Ovary (tissue), 9 donors: Measurements from ENCODE around the gene RAPSN. TPM values are rescaled to one million over a fixed set of nuclear protein-coding genes. Genes with fewer than 3 reads are reported as not detected.

Source experiments
- DNase-seq, 5 donors: peaks; one replicate each; pipeline ENCODE4 v3.0.0-alpha.2; 2019 to 2020
- H3K27ac ChIP-seq, 2 donors: fragments of 200-600 bp; one replicate each; pipeline versions ENCODE4 v1.5.1 to v1.8.0; 2019 to 2022
- H3K27me3 ChIP-seq: fragments of 200-600 bp; one replicate; pipeline ENCODE4 v1.8.0; 2022
- H3K36me3 ChIP-seq: fragments of 200-600 bp; sonication (generic); one replicate; pipeline ENCODE4 v1.5.1; 2019
- H3K4me1 ChIP-seq: one replicate; pipeline ENCODE4 v1.8.1; 2013; ENCODE audit warnings: mild to moderate bottlenecking, moderate library complexity; ENCODE audit not compliant: insufficient read depth
- H3K4me3 ChIP-seq: fragments of 200-600 bp; sonication (generic); one replicate; pipeline ENCODE4 v1.5.1; 2017
- H3K9me3 ChIP-seq, 2 donors: fragments of 200-600 bp in 1 of 2; sonication (generic) in 1 of 2; one replicate each; pipeline versions ENCODE4 v1.5.1 to v1.8.1; 2013 to 2019; ENCODE audit warnings: mild to moderate bottlenecking in 1 of 2, moderate library complexity in 1 of 2
- EP300 ChIP-seq: sonication (generic); formaldehyde crosslinking; IDR thresholded peaks from one replicate; pipeline ENCODE4 v1.6.1; 2017; ENCODE audit warnings: antibody characterized with exemption
- POLR2A ChIP-seq: fragments of 450-650 bp; IDR thresholded peaks from one replicate; pipeline ENCODE4 v1.6.1; 2017; ENCODE audit warnings: antibody characterized with exemption, mild to moderate bottlenecking, moderate library complexity
- WGBS, 3 donors: extraction: QIAGEN DNeasy Blood & Tissue Kit in 1 of 3; methylation state at CpG; one replicate each; pipeline versions ENCODE4 v1.1.5 to v1.1.7; 2013 to 2017; 5-methylcytosine and 5-hydroxymethylcytosine counted together
- intact Hi-C, 4 donors: fragments of 100-400 bp; cut with DNase I; formaldehyde crosslinking; loops; one replicate each; pipeline versions ENCODE4 v1.11.0 to v1.15.1; 2022 to 2023
- polyA plus RNA-seq, 2 donors: library from polyadenylated mRNA; stranded (reverse); fragments of 200-250 nt in 1 of 2; fragments of 350-450 nt in 1 of 2; fragmentation: Illumina TruSeq in 1 of 2; extraction: RNeasy Lipid Tissue Mini Kit (QIAGEN cat#74804) in 1 of 2; gene quantifications; one replicate each; pipeline ENCODE4 v1.2.3, GENCODE V29; 2013 to 2014
- total RNA-seq, 7 donors: library from RNA; depleted of rRNA in 2 of 7; stranded (reverse); fragments of >200 nt in 2 of 7; fragmentation: NEBNext Ultra II Directional in 3 of 7; extraction: Animal tissue kit (Norgen Biotek cat#: 25700) in 3 of 7; gene quantifications; one replicate each; pipeline versions ENCODE4 v1.1.0 to v1.2.4, GENCODE V29; 2016 to 2023
- TF ChIP-seq, protein P1 (sequence below), 3 donors: fragments of 450-650 bp in 2 of 3; fragments of 200-600 bp in 1 of 3; IDR thresholded peaks; one replicate each; pipeline versions ENCODE4 v1.5.1 to v1.8.0; 2016 to 2022; ENCODE audit warnings: antibody characterized with exemption in 3 of 3, mild to moderate bottlenecking in 1 of 3
- donor health status: DM: no; HTN: no; CAD: no; lungs with moderate emphysema.
- donor health status: DM: no; HTN: no; CAD: no.
- donor health status: Bipolar disorder and iron deficiency.
- donor health status: DM: yes; HTN: yes; CAD: no.
- donor health status: DM: no; HTN: no; CAD: no.
- donor health status: DM: yes; HTN: yes; CAD: no.

Gene RAPSN
- total and polyA plus RNA-seq, 9 donors, result 0.08 to 0.43 (median 0.28) TPM; not detected in 5

DNA sequence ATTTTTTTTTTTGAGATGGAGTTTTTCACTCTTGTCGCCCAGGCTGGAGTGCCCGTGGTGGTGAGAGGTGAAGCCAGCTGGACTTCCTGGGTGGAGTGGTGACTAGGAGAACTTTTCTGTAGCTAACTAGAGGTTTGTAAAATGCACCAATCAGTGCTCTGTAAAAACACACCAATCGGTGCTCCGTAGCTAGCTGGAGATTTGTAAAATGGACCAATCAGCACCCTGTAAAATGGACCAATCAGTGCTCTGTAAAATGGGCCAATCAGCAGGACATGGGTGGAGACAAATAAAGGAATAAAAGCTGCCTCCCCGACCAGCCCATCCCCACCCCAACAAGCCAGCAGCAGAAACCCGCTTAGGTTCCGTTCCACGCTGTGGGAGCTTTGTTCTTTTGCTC, 4.4 kb upstream of the RAPSN start:
- H3K36me3 ChIP-seq, result no peaks in the 10 kb centered on the region
- H3K9me3 ChIP-seq, result no peaks in the 10 kb centered on the region
- no peak for DNase-seq
- H3K27ac ChIP-seq, result no peak overlapping the region
- TF ChIP-seq, protein P1, sequence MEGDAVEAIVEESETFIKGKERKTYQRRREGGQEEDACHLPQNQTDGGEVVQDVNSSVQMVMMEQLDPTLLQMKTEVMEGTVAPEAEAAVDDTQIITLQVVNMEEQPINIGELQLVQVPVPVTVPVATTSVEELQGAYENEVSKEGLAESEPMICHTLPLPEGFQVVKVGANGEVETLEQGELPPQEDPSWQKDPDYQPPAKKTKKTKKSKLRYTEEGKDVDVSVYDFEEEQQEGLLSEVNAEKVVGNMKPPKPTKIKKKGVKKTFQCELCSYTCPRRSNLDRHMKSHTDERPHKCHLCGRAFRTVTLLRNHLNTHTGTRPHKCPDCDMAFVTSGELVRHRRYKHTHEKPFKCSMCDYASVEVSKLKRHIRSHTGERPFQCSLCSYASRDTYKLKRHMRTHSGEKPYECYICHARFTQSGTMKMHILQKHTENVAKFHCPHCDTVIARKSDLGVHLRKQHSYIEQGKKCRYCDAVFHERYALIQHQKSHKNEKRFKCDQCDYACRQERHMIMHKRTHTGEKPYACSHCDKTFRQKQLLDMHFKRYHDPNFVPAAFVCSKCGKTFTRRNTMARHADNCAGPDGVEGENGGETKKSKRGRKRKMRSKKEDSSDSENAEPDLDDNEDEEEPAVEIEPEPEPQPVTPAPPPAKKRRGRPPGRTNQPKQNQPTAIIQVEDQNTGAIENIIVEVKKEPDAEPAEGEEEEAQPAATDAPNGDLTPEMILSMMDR (IDR thresholded peaks at IDR 0.05), result no peak
- no peak for TF ChIP-seq POLR2A
- no peak for TF ChIP-seq EP300
- intact Hi-C loops, result loop anchor here in 3 of 4 donors (2.0 to 10.0 kb wide), 3 partner anchors 76 to 79 kb away; partner anchors contain the start of gene SPI1 (in 2 of the 3)
- peaks cover 1% of the 10 kb centered on the region for H3K4me1 ChIP-seq
- no peaks in the 10 kb centered on the region for H3K27me3 ChIP-seq
- no peak overlapping the region for H3K4me3 ChIP-seq
- 90 to 93% (median 92%) methylated on average over 8 of the region's 8 CpGs for WGBS, 3 donors

DNA sequence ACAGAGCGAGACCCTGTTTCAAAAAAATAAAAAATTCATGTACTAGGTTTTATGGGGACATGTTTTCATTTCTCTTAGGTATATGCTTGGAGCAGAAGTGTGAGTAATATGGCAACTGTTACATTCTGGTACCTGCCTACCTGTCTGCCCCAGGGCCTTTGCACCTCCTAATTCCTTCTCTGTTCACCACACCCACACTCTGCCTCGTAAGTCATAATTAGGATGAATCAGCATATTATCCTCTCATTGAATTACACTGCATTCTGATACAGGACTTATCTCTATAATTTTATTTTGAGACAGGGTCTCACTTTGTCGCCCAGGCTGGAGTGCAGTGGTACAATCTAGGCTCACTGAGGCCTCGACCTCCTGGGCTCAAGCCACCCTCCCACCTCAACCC, 3.1 kb upstream of the RAPSN start:
- H3K27ac ChIP-seq, result no peak overlapping the region
- H3K9me3 ChIP-seq, result no peaks in the 10 kb centered on the region
- WGBS, 3 donors, result 91 to 94% (median 92%) methylated on average over 4 of the region's 4 CpGs
- intact Hi-C loops, result loop anchor here in 3 of 4 donors (2.0 to 10.0 kb wide), 3 partner anchors 75 to 77 kb away; partner anchors contain the start of gene SPI1 (in 2 of the 3)
- peaks cover 1% of the 10 kb centered on the region for H3K4me1 ChIP-seq
- TF ChIP-seq, protein P1 (IDR thresholded peaks at IDR 0.05), result no peak
- TF ChIP-seq EP300 (no peak), POLR2A (no peak)
- H3K36me3 ChIP-seq, result no peaks in the 10 kb centered on the region
- no peaks in the 10 kb centered on the region for H3K27me3 ChIP-seq
- H3K4me3 ChIP-seq, result no peak overlapping the region
- no peak for DNase-seq

DNA sequence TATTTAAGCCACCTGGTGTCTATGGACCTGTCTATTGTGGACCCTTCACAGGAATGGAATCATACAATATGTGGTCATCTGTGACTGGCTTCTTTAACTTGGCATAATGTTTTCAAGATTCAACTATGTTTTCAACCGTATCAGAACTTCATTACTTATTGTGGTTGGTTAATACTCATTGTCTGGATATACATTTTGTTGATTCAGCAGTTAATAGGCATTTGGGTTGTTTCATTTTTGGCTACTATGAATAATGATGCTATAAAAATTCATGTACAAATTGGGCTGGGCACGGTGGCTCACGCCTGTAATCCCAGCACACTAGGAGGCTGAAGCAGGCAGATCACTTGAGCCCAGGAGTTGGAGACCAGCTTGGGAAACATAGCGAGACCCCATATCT, 2.5 kb upstream of the RAPSN start:
- Histone ChIP-seq H3K9me3 (no peaks in the 10 kb centered on the region), H3K4me3 (no peak overlapping the region), H3K27me3 (no peaks in the 10 kb centered on the region), H3K36me3 (no peaks in the 10 kb centered on the region), H3K4me1 (peaks cover 1% of the 10 kb centered on the region), H3K27ac (no peak overlapping the region)
- TF ChIP-seq, protein P1 (IDR thresholded peaks at IDR 0.05), result no peak
- no peak for TF ChIP-seq EP300
- TF ChIP-seq POLR2A, result no peak
- intact Hi-C loops, result loop anchor here in 2 of 4 donors (5.0 to 10.0 kb wide), 2 partner anchors 74 to 77 kb away; partner anchors contain the start of gene SPI1 (in 2 of the 2)
- 74 to 75% (median 74%) methylated on average over 4 of the region's 4 CpGs for WGBS, 3 donors
- DNase-seq, result no peak

DNA sequence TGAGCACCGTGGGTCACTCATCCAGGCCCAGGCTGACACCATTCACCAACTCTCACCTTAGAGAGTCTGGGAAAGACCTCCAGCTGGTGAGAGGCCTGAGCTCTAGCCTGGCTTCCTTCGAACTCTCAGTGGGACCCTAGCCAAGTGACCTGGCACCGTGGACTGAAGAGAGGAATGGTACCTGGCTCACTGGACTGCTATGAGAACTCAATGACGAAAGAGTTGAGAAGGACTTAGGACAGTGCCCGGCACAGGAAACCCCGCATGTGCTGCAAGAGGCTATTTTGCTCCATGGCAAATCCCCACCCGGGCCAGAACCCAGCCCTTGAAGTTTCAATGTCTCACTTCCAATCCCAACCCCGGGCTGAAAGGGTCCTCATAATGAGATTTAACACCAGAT, 605 bp upstream of the RAPSN start:
- Histone ChIP-seq H3K4me3 (no peak overlapping the region), H3K4me1 (peaks cover 1% of the 10 kb centered on the region), H3K36me3 (no peaks in the 10 kb centered on the region), H3K9me3 (no peaks in the 10 kb centered on the region), H3K27ac (no peak overlapping the region), H3K27me3 (no peaks in the 10 kb centered on the region)
- DNase-seq, result no peak
- TF ChIP-seq, protein P1 (IDR thresholded peaks at IDR 0.05), result no peak
- no peak for TF ChIP-seq POLR2A
- TF ChIP-seq EP300, result no peak
- intact Hi-C loops, result no loop called here
- 72 to 83% (median 74%) methylated on average over 8 of the region's 8 CpGs for WGBS, 3 donors
